ENCODE measurements around the gene CHMP1A.
"Not testable (repeated sequence)": the region's sequence is repeated elsewhere in the genome, so short reads cannot be mapped to it uniquely, and the experiment has no call there.

Gene CHMP1A

DNA sequence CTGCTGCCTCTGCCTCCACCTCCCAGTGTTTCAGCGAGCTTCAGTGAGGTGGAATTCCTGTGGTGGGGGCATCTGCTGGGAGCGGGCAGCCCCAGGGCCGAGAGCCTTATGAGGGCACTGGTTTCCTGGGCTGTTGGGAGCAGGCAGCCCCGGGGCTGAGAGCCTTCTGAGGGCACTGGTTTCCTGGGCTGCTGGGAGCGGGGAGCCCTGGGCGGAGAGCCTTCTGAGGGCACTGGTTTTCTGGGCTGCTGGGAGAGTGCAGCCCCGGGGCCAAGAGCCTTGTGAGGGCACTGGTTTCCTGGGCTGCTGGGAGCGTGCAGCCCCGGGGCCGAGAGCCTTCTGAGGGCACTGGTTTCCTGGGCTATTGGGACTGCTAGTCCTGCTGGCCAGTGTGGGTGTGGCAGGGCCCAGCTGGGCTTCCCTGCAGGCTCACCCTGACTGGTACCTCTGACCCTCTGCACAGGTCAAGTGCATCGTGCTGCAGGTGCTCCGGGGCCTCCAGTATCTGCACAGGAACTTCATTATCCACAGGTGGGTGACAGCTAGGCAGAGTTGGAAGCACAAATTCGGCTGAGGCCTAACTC, 34.6 kb upstream of the CHMP1A start:
- no peak for DNase-seq (ENCODE audit: low spot score)

DNA sequence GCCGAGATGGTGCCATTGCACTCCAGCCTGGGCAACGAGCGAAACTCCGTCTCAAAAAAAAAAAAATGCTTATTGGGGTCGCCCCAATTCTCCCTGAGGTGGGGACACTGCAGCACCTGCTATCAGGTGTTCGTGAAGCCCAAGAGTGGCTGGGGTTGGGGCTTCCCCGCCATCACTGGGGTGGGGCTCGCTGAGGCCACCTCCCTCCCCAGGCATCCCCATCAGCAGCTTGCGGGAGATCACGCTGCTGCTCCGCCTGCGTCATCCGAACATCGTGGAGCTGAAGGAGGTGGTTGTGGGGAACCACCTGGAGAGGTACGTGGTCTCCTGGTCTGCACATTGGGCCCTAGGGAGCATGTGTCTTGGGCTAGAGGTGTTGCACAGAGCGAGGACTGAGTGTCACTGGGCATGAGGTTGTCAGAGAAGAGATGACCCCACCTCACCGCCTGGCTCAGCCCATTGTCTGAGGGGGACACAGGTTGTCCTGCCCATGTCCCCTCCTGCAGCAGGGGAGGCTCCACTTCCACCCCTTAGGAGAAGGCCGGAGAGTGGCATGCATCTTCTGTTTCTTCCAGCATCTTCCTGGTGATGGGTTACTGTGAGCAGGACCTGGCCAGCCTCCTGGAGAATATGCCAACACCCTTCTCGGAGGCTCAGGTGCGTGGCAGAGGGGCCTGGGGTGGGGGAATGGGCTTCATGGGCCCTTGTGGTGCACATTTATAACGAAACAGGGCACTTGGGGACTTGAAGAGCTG, 33.9 kb upstream of the CHMP1A start:
- DNase-seq (ENCODE audit: low spot score): no peak

DNA sequence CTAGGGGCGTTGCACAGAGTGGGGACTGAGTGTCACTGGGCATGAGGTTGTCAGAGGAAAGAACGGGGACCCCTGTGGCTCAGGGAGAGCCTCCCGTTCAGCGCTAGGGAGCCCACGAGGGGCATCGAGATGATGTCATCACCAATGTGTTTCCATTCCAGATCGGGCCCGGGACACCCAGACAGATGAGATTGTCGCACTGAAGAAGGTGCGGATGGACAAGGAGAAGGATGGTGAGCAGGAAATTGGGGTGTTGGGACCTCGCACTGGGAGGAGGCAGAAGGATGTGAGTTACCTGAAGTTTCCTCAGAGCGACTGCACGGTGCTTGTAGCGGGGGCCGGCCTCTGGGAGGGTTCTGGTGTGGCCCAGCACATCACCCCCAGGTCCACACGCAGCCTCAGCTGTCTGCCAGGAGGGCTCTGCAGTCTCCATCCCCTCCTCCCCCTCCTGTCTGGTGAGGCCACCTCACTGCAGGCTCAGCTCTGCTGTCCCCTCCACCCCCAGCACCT, 32.9 kb upstream of the CHMP1A start:
- DNase-seq (ENCODE audit: low spot score): no peak

DNA sequence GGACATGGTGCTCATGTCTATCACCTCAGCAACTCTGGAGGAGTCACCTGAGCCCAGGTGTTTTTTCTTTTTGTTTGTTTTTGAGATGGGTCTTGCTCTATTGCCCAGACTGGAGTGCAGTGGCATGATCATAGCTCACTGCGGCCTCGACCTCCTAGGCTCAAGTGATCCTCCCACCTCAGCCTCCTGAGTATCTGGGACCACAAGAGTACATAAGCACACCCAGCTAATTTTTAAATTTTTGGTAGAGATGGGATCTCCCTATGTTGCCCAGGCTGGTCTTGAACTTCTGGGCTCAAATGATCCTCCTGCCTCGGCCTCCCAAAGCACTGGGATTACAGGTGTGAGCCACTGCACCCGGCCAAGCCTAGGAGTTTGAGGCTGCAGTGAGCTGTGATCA, 32.1 kb upstream of the CHMP1A start:
- not testable (repeated sequence) for DNase-seq (ENCODE audit: low spot score)

DNA sequence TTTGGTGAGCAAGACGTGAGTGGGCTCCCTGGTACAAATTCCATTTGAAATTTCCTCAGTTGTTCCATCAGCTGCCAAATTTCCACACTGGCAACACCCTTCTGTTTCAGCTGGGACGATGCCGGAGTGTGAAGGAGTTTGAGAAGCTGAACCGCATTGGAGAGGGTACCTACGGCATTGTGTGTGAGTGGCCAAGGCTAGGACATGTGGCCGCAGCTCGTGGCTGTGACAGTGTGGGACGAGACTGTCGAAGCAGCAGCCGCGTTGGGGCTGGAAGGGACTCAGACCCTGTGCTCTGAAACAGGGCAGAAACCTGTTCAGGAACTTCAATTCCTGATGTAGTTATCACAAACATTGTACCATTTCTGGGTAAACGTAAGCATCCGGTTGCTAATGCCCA, 31.6 kb upstream of the CHMP1A start:
- DNase-seq (ENCODE audit: low spot score): no peak

DNA sequence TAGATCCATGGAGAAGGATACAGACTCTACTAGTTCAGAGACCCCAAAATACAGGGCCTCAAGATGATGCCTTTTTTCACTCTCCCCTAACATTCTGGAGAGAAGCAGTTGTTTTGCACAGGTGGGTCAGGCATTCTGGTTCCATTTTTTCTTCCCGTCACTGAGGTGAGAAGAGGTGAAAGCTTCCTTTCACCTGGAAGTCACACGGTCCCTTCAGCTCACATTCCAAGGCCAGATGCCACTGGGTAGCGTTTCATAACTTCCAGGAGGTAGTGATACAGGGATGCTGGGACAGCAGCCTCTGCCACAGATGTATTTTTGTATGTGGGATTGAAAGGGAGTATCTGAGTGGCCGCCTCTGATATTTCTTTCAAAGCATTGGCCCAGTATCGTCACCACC, 30.9 kb upstream of the CHMP1A start:
- no peak for DNase-seq (ENCODE audit: low spot score)

DNA sequence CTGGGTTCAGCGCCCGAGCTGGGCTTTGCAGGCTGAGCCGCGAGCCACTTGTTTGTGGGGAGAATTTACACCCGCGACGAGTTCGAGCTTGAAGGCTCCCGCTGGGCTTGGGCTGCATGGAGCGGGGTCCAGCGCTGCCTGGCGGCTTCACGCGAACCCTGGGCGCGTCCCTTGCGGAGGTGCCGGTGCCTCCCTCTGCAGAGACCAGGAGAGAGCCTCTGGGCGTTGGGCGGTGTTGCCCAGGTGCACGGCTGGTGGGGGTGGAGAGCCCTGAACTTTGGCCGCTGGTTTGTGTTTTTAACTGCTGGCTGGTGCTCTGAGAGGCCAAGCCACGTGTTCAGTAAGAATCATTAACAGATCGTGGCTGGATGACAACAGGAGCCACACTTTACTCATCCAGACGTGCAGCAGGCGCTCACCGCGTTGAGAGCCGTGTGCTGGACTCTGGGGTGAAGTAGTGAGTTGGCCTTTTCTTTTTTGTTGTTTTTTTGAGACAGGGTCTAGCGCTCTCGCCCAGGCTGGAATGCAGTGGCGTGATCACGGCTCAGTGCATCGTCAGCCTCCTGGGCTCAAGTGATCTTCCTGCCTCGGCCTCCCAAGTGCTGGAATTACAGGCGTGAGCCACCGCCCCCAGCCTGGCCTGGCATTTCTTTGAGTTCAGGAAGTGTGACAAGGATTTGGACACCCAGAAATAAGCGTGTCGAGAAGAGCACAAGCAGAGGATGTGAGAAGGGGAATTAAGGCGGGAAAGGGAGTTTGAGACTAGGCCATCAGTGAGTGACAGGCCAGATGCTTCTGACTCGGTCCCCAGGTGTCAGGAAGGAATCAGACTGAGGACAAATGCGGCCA, 29.8 kb upstream of the CHMP1A start:
- no peak for DNase-seq (ENCODE audit: low spot score)

DNA sequence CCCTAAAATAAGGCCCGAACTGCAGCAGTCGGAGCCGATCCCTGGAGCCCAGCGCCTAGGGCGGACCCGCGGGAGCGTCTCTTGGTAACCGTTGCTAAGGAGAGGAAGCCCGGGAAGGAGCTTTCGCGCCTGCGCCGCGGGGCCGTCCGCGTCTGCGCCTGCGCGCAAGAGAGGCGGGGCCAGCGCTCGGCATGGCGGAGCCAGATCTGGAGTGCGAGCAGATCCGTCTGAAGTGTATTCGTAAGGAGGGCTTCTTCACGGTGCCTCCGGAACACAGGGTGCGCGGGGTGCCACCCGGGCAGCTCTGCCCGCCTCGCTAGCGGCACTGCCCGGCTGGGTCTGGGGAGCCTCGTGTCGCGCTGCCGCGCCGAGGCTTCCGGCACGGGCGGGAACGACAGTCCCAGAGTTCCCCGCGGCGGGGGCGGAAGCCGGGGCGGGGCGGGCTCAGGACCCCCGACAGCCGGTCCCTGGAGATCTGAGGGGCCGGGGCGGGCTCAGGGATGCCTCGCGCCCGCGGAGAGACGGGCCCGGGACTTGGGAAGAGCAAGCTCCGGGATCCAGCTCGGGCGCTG, 29.1 kb upstream of the CHMP1A start, which contains the start of gene CDK10:
CDK10 (plus strand) TSS at position 170 of the 572 bp plus-strand sequence; CDS start at position 192, 22 bp downstream.
- peak; percentile 97 for DNase-seq (ENCODE audit: low spot score)

DNA sequence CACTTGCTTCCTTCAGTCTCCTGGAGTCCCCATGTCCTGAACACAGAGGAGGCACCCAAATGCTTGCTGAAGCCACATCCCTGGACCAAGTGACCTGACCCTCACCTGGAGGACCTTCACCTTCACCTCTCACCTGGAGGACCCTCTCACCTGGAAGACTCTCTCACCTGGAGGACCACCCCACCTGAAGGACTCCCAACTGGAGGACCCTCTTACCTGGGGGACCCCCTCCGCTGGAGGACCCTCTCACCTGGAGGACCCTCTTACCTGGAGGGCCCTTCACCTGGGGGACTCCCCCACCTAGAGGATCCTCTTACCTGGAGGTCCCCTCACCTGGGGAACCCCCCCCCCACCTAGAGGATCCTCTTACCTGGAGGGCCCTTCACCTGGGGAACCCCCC, 28.4 kb upstream of the CHMP1A start:
- no peak for DNase-seq (ENCODE audit: low spot score)

DNA sequence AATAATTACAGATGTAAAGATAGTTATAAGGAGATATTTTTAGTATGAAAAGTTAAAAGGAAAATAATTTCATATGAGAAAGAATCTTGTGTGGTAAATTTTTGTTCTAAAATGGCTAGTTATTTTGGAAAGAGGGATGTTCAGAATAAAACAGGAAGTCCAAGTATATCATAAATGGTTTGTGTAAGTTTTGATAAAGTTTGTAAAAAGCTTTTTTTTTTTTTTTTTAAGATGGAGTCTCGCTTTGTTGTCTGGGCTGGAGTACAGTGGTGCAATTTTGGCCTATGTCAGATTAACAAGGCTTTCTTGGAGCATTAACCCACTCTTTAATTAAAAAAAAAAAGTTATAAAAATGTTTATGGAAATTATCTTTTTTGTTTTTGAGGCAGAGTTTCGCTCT, 20.8 kb upstream of the CHMP1A start:
- no peak for DNase-seq (ENCODE audit: low spot score)

DNA sequence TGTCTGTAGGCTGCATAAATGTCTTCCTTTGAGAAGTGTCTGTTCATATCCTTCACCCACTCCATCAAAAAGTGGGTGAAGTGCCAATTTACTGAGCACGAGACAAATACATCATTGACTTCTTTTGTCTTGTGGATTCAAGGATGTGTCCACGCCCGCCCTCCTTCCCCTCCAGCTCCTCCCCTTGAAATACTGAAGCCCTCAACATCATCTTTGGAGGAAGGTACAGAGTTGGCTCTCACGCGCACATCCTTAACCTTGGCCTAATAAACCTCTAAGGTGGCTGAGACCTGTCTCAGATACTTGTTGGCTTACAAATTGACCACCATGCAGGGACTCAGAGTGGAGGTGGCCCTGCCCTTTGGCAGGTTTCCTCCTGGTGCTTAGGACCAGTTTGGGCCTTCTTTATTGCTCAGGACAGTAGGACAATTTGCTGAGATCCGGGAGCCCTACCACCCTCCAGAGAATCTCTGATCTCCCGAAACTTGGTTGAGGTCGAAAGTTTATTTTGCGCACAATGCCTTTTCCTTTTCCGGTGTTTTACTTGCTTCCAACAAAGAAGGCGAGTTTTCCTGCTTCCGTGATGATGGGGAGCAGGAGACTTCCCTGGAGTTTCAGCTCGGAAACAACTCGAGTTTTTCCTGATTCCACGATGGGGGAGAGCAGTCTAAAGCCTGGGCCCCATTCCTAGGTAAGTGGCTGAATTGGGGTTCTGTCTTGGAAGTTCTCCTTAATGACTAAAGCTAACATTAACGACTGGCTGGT, 14.9 kb upstream of the CHMP1A start:
- DNase-seq (ENCODE audit: low spot score): no peak

DNA sequence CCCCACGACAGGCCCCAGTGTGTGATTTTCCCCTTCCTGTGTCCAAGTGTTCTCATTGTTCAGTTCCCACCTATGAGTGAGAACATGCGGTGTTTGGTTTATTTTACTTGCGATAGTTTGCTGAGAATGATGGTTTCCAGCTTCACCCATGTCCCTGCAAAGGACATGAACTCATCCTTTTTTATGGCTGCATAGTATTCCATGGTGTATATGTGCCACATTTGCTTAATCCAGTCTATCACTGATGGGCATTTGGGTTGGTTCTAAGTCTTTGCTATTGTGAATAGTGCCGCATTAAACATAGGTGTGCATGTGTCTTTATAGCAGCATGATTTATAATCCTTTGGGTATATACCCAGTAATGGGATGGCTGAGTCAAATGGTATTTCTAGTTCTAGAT, 14.1 kb upstream of the CHMP1A start:
- not testable (repeated sequence) for DNase-seq (ENCODE audit: low spot score)

DNA sequence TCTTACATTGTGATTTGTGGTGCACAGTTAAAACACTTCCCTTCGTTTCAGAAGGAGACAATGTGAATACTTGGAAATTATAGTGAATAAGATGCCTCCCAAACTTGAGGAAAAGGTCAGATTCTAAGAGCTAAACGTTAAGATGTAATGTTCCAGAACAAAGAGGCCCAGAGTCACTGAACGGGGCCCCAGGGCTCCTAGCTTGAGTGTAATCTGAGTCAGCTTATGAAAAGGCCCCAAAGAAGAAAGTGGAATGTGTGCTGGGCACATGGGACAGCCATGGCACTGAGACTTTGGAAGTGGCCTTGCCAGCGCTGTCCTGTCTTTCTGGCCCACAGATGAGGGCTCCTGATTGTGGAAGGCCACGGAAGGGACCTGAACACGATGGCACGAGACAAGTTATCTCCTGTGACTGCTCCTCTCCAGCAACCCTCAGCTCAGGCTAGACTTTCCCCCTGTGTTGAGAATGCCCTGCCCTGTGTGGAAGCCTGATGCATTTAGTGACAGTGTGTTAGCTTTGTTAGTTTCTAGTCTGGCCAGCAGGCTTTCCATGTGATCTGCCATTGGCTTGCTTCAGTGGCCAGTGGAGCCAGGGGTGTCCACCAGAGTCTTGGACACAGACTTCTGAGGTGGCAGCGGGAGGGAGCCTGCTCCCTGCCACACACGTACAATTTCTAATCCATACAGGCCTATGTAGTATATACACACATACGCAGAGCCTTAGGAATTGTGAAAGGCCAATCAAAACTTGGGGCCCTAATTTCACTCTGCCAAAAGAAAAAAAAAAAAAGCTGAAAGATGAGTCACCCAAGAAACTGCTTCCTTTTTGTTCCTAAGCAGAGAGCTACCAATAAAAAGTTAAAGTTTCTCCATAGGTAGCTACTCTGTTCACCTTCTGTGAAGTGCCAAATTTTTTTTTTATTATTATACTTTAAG, 13.3 kb upstream of the CHMP1A start:
- peak; percentile 9 for DNase-seq (ENCODE audit: low spot score)

DNA sequence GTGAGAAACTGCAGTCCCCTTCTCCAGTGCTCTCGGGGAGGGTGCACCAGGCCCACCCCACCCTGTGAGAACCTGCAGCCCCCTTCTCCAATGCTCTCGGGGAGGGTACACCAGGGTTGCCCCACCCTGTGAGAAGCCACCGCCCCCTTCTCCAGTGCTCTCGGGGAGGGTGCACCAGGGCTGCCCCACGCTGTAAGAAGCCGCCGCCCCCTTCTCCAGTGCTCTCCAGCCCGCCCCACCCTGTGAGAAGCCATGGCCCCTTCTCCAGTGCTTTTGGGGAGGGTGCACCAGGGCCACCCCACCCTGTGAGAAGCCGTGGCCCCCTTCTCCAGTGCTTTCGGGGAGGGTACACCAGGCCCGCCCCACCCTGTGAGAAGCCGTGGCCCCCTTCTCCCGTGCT, 12.2 kb upstream of the CHMP1A start:
- peak; percentile 3 for DNase-seq (ENCODE audit: low spot score)

DNA sequence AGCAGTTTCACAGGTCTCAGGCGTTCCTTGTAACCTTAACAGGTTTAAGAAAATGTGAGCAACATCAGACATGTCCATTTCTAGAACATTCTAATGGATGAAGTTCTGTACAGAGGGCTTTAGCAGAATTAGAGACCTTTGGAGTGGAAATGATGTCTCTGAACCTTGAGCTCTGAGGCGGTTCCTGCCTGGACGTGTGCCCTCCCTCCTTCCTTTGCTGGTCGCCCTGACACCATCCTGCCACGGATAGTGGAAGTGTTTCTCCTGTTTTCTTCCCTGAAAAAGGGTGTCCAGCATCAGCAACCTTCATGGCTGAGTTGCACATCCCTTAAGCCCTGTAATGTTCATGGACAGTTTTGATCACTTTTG, 11.3 kb upstream of the CHMP1A start:
- no peak for DNase-seq (ENCODE audit: low spot score)

DNA sequence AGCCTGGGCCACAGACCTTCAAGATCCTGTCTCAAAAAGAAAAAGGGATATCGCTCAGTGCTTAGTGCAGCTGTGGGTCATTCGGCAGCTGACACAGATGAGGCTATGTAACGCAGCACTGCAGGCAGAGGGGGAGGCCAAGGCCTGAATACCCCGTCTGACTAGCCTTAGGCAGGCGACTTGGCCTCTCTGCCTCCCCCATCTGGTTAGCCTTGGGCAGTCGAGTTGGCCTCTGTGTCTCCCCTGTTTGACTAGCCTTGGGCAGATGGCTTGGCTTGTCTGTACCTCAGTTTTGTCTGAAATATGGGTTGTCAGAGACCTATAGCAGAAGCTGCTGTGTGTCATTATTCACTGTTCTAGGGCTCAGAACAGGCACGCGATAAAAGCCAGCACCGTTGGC, 10.1 kb upstream of the CHMP1A start:
- DNase-seq (ENCODE audit: low spot score): peak; percentile 9

DNA sequence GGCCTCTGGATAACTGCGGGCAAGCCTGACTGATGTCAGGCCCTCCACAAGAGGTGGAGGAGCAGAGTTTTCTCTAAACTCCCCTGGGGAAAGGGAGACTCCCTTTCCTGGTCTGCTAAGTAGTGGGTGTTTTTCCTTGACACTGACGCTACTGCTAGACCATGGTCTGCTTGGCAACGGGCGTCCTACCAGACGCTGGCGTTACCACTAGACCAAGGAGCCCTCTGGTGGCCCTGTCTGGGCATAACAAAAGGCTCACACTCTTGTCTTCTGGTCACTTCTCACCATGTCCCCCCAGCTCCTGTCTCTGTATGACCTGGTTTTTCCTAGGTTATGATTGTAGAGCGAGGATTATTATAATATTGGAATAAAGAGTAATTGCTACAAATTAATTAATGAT, 9.5 kb upstream of the CHMP1A start:
- DNase-seq (ENCODE audit: low spot score): peak; percentile 6

DNA sequence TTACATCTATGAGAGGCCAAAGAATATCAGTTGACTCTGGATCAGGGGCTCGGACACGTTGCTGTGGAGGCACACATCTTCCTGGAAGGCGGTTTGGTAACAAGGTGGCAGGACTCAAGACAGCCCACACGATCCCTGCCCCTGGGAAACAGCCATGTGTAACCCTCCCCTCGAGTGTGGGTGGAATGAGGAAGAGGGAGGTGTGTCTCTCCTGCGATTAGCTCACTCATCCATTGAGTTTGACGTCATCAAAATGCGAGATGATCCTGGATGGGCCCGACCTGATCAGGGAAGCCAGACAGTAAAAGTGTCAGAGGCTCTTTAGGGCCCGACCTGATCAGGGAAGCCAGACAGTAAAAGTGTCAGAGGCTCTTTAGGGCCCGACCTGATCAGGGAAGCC, 6.7 kb upstream of the CHMP1A start:
- DNase-seq (ENCODE audit: low spot score): not testable (repeated sequence)

DNA sequence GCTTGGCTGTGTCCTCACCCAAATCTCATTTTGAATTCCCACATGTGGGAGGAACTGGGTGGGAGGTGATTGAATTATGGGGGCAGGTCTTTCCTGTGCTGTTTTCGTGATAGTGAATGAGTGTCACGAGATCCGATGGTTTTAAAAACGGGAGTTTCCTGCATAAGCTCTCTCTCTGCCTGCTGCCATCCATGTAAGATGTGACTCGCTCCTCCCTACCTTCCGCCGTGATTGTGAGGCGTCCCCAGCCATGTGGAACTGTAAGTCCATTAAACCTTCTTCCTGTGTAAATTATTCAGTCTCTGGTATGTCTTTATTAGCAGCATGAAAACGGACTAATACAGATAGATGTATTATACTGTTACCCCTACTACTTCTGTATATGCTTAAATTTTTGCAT, 3.7 kb upstream of the CHMP1A start:
- DNase-seq (ENCODE audit: low spot score): no peak

DNA sequence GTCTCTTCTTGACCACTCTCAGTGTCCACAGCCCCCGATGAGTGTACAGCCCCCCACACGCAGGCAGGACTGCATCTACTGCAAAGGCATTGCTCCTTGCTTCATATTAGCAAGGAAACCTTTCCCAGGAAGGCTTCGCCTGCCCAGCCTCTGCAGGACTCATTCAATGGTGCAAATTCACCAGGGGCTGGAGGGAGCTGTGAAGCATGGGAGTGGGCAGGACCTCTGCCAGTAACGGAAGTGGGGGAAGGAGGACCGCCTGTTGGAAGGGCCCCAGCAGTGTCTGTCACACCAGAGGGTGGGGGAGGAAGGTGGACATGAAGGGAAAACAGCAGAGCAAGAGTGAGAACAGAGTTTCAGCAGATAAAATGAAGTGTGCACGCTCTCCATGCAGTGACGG, 2.6 kb upstream of the CHMP1A start:
- peak; percentile 4 for DNase-seq (ENCODE audit: low spot score)
